ENCODE data around the gene PPP1R1C. TPM values are rescaled to one million over a fixed set of nuclear protein-coding genes. Genes with fewer than 3 reads are reported as not detected.

Gene PPP1R1C
- polyA plus RNA-seq, 4 donors, result 1.5 to 3.3 (median 2.9) TPM

DNA sequence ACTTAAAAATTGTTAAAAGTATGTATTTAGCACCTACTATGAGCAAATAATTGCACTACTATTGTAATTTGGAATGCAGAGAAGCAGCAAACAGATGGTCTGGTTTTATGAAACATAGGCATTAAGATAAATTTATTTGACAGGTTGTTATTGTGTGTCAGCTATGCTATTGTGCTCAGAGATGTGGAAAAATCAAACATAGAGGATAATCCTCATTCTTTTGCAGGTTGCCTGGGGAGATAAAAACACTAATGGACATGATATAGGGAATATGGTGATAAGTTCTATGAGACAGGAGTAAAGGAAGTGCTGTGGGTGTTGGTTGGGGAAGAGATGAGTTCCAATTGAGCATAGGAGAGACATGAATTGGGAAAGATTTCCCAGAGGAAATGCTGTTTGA, 71.3 kb downstream of the PPP1R1C start:
- DNase-seq (ENCODE audit: low read depth in 4 of 4, low spot score in 3 of 4), result no peak

DNA sequence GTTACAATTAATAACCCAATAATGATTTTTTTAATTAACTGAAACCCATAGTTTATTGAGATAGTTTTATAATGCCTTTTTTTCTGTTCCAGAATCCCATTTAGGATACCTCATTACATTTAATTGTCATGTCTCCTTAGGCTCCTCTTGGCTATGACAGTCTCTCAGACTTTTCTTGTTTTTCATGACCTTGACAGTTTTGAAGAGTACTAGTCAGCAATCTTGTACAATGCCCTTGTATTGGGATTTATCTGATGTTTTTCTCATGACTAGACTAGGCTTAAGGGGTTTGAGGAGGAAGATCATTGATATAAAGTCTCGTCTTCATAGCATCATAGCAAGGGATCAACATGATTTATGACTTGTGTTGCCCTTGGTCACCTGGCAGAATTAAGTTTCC, 72.4 kb downstream of the PPP1R1C start:
- DNase-seq (ENCODE audit: low read depth in 4 of 4, low spot score in 3 of 4), result no peak

DNA sequence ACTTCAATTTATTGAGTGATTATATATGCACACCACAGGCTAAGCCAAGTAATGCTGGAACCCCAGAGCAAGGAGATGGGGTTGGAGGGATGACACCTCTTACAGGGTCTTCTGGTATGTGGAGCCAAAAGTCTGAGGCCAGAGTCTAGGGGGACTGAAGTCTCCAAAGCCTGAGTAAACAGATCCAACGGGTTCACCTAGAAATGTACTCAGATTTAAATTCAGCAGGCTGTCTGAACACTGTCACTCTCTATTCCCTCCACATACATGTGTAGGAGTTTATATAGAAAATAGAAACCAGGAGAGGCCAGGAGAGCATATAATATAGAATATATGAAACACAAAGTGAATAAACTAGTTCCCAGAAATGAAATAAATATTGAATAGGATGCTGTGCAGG, 76.1 kb downstream of the PPP1R1C start:
- DNase-seq (ENCODE audit: low read depth in 4 of 4, low spot score in 3 of 4), result no peak

DNA sequence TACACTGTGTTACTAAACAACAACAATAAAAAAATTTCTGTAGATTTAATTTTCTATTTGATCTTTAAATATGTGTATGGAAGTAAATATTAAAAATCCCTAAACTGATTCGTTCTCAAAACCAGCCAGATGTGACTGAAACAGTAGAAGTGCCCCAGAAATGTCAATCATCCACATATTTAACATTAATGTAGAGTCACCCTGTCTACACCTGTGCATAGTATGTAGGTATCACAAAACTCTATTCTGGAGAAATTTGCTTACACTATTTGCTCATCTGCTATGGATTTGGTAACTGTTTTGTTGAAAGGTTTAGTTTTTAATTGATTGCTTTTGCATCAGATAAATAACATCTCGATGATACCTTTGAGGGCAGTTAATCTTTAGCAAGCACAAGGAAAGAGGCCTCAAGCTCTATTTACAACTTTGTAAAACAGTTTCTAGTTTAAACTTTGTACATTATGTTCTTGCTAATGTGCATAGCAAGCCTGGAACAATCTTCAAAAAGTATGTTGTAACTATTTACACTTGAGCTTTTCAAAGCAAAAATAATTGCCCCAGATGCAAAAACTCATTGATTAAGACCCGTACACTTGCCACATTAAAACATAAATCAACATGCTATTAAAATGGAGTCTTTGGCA, 76.8 kb downstream of the PPP1R1C start:
- no peak for DNase-seq (ENCODE audit: low read depth in 4 of 4, low spot score in 3 of 4)

DNA sequence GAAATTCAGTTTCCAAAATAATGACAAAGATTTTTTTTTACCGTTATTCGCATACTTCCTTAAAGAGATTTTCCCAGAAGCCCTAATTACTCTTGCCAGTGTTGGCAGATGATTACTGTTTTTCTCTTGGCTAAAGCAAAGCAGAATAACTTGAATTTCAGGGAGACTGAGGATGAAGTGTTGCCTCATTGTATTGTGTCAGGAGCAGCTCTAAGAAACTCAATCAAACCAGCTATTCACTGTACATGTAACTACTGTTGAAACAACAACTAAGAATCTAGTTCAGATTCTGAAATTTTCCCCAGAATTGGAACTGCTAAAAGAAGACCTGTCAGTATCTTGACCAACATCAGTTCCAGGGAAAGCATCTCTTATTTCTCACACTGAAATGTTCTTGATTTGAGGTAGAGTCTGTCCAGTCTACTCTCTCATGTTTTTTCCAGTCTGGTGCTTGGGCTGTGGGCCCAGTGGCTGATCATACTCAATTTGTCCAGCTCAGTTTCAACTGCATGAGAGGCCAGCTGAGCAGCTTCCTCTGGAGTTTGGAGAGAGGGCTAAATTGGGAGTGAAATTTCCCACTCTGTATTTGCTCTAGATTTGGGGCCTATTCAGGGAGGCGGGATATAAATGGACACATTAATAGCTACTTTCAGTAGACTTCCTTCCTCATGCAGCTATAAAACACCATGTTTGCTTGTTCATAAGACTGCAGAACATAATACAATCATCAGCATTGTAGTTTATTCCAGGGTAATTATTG, 78.5 kb downstream of the PPP1R1C start:
- DNase-seq (ENCODE audit: low read depth in 4 of 4, low spot score in 3 of 4), result no peak

DNA sequence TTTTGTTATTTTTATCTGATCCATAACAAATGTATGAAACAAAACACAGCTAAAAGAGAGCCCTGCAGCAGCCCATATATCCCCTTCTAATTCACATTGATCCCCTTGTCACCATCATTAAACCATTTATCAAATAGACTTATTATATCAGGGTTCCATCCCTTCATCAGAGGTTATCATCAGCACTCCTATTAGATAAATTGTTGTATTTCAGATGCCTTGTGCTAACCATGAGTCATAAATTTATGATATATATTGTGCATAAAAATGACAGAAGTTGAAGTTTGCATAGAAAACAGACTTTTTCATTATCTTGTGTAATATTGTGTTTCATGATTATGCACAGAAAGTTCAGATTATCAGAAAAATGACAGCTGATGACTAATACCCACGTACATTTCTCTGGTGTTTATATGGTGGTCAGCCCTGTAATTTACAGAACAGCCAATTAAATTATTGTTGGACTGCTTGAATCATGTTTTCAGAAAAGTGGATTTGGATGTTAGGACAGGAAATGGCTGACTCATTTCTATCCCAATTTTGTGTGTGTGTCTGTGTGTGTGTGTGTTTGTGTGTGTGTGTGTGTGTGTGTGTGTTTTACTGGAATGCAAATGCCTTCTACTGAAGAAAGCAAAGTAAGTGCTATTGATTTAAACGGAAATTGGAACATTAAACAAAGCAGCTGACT, 80.9 kb downstream of the PPP1R1C start:
- DNase-seq (ENCODE audit: low read depth in 4 of 4, low spot score in 3 of 4), result no peak

DNA sequence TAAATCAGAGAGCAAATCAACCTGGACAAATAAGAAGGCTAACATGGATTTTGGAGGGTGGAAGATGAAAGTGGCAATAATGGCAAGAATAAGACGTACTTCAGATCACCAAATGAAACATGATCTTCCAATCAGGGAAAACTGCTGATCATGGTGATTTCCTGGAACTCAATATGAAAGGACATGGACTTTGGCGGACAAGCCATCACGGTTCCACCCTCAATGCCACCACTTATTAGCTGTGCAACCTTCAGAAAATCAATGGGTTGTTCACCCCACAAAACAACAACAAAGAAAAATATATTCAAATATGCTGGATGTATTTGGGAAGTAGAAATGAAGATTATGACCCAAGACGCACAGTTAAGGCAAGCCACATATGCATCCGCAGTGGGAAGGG, 81.7 kb downstream of the PPP1R1C start:
- no peak for DNase-seq (ENCODE audit: low read depth in 4 of 4, low spot score in 3 of 4)

DNA sequence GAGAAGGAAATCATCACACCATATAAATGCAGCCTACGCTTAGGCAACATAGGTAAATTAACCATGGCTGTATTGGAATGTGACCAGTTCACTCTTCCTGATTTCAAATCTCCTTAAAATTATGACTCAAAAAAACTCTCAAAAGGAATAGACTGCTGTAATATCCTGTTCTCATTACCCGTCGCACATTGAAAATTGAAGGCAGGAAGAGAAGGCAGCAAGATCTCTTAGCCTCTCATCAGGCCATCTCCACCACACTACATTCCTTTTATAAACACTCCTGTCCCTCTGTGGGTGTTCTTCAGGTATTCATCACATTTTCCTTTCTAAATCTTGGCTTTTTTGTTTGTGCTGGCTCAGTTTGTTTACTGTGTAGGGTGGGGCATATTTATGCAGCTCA, 83.2 kb downstream of the PPP1R1C start:
- no peak for DNase-seq (ENCODE audit: low read depth in 4 of 4, low spot score in 3 of 4)

DNA sequence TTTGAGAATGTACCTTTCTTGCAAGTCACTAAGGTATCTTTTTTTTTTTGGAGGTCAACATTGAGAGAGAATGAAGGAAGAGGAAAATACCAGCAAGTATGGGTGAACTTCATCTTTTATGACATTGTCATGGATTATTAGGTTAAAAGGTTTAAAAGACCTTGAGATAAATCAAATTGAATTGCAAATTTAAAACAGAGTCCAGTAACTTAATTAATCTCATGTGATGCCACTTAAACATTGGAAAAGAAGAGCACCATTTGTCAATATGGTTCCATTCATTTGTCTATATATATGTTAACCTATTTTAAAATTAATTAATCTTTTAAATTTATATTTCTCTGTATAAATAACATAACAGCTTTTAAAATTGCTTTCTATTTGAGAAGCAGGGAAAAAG, 83.8 kb downstream of the PPP1R1C start:
- DNase-seq (ENCODE audit: low read depth in 4 of 4, low spot score in 3 of 4), result no peak

DNA sequence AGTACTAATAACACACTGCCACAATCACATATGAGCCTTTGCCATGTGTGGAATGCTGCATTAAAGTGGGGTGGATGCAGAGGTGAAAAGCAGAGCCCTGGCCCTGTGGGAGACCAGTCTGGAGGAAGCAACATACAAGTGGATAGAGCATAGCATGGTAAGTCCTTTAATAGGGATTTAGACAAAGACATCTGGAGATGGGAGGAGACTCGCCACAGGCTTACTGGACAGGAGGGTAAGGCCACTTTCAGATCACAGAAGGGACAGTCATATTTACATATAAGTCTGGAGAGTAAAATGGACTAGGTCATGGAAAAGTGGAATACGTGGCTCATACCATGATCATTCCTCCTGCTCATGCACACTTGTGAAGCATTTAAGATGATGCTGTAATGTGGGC, 84.3 kb downstream of the PPP1R1C start:
- DNase-seq (ENCODE audit: low read depth in 4 of 4, low spot score in 3 of 4), result no peak

DNA sequence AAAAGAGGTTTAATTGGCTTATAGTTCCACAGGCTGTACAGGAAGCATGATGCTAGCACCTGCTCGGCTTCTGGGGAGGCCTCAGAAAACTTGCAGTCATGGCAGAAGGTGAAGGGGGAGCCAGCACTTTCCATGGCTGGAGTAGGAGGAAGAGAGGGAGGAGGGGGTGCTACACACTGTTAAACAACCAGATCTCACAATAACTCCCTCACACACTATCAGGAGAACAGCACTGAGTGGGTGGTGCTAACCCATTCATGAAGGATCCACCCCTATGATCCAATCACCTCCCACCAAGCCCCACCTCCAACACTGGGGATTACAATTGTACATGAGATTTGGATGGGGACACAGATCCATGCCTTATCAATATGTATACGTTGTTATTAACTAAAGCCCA, 85.1 kb downstream of the PPP1R1C start:
- DNase-seq (ENCODE audit: low read depth in 4 of 4, low spot score in 3 of 4), result no peak

DNA sequence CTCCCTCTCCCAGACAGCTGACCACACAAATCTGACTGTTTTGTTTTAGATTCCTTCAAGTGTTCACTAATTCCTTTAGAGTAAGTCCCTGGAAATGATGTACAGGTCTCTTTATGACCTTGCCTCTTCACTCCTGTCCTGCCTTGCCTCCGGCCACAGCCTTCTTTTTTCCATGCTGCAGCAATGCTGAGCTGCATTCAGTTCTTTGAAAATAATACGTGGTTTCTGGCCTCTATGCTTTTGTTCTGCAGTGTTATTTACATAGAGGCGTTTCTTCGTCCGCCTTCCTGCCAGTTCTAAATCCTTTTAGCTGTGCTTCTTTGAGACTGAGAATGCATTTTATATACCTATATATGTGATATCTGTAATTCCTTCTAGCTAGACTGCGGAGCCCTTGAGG, 87.2 kb downstream of the PPP1R1C start:
- no peak for DNase-seq (ENCODE audit: low read depth in 4 of 4, low spot score in 3 of 4)

DNA sequence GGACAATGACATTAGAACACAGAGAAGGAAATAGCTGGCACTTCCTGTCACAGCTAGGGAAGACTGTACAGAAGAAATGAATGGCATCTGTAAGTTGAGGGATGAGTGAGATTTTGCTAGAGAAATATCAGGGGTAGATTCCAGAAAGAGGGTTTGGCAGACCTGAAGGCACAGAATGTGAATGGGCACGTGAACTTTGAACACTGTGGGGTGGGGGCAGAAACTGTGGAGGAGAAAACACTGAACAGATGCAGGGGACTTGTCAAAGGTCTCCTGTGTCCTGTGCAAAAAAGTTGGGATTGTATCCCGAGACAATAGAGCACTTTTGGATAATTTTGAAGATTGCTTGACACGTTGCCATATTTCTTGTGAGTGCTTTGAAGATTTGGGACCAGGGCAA, 88.0 kb downstream of the PPP1R1C start:
- no peak for DNase-seq (ENCODE audit: low read depth in 4 of 4, low spot score in 3 of 4)

DNA sequence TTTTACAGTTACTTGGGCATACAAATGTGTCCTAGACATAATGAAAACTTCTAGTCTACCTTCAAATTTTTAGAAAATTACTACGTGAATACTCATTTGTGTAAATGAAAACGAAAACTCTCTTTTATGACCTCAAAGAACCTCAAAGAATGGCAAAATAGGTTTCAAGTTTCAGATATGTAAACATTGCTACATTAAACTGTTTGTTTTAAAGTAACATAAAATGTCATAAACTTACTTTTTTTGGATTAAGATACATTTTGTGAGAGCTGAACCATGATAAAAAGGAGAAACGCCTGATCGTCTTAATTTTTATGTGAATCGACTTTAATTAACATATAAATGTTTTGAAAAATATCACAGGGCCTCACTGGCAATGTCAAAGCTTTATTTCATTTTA, 91.4 kb downstream of the PPP1R1C start:
- no peak for DNase-seq (ENCODE audit: low read depth in 4 of 4, low spot score in 3 of 4)

DNA sequence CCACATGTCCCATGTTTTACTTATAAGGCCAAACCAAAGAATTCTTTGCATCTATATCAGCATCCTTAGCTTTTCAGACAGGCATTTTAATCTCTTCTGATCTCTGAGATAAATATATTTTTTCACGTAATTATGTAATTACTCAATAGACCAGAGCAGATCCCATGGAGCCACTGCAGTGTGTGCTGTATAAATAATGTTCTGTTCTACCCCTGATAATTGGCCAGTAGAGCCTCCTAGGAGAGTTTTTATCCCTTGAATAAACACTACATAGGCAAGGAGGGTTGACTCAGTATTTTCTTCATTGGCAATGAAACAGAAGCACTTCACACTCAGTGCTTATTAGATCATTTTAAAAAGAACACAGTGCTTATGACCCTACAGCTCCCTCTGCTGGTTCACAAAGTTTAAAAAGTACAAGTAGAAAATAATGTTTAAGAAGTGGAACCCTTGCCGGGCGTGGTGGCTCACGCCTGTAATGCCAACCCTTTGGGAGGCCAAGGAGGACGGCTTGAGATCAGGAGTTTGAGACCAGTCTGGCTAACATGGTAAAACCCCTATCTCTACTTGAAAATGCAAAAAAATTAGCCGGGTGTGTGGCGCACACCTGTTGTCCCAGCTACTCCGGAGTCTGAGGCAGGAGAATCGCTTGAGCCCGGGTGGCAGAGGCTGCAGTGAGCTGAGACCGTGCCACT, 91.9 kb downstream of the PPP1R1C start:
- DNase-seq (ENCODE audit: low read depth in 4 of 4, low spot score in 3 of 4), result peak; percentile 61 to 67 (median 64)

DNA sequence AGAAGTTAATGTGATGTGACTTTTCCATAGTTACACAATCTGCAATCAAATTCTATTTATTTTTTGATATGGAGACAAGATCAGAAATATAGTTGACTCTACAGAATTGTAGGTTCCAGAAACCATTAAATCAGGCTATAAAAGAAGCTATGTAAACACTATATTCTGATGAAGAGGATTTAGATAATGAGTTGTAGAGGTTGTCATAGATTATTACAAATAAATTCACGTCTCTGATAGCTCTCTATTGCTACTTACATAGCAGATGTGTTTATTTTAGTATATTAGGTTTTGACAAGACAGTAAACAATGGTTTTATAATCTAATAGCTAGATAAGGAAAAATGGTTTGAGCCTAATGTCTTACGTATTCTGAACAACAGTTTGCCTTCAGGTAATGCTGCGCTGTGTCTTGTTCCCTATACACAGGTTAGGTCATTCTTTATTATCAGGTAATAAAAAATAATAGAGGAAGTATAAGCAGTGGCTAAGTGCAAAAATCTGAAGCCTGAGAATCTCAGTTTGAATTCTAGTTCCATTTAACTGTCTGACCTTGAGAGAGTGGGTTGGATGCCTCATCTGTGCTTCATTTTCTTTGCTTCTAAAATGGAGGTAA, 93.4 kb downstream of the PPP1R1C start:
- DNase-seq (ENCODE audit: low read depth in 4 of 4, low spot score in 3 of 4), result no peak

DNA sequence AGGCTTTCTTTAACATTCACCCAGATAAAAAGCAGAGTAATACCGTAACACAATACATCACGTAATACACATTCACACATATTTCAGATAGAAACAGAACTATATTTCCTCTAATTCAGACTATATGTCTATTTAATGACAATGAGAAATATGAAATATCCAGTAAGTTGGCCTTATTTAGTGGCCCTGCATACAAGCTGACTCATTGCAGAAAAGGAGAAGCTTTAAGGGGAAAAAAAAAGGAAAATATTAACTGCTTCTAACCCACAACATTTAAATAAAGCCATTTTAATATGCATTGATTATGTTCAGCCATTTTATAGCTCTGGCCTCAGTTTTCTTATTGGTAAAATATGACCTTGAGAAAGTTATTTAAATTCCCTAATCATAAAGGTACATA, 94.8 kb downstream of the PPP1R1C start:
- no peak for DNase-seq (ENCODE audit: low read depth in 4 of 4, low spot score in 3 of 4)

DNA sequence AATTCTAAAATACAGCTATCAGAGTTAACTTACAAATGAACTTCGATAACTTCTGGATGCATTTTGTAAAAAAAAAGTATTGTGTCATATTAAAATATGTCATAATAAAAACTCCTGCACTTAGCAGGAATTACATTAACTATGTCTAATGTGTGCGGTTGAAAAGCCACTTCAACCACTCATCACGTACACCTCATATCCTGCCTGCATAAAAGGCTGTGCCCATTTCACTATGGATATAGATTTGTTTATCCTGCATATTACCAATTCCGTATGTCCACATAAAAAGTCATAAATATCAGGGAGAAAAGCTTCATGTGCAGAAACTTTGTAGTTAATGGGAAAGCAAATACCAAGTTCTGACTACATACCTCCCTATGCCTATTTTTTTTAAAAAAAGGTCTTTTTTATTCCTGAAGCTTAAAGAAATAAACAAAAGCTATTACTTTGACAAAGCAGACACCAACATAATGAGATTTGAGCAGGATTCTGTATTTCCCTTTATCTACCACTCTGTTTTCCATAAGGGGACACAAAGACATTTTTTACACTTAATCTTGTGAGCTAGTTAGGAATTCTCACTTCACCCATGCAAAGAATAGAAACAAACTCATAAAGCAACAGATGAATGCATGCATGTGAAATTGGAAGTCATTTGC, 96.1 kb downstream of the PPP1R1C start:
- no peak for DNase-seq (ENCODE audit: low read depth in 4 of 4, low spot score in 3 of 4)

DNA sequence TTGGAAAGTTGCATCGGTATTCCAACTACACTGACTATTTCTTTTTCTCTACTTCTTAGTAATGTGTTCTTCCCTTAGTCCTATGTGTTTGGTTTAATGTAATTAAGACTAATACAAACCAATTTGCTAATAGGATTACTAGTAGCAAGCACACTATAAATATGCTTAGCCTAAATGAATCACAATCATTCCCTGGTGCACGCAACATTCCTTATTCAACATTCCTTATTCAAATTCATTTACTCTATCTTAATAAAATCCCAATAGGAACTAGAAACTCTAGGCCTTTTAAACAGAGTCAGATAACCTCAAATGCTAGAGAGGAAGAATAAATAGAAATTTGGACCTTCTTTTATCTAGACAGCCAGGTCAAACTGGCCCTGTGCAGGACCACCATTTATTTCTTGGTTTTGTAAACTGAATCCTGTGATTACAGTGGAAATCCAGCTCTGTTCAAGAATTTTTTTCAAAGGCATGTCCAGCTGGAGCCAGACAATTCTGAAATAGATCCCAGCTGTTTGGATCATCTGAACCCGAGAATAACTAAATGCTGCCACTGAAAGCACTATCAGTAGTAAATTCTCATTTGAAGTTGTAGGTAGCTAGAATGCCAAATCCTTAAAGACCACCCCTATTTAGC, 103.1 kb downstream of the PPP1R1C start:
- DNase-seq (ENCODE audit: low read depth in 4 of 4, low spot score in 3 of 4), result no peak

DNA sequence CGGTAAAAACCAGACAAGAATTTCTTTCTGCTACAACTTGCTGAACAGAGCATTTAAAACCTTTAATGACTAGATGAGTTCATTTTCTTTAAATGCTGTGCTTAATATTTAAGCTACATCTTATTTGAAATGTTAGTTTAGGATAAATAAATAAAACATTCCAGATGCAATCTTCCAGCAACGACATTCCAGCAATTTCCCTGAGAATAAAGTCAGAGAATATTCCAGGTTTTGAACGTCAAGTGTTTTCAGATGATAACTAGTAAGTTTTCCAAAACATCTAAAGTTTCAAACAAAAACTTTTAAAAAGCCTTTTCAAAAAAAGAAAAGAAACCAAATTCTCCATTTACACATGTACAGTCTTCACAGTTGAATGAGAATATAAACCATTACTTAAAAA, 104.8 kb downstream of the PPP1R1C start:
- DNase-seq (ENCODE audit: low read depth in 4 of 4, low spot score in 3 of 4), result no peak
